GM12873 (cell line): ENCODE measurements around the gene PPP2R2B.

Experiments used
- CTCF ChIP-seq: IDR thresholded peaks from 2 replicates; pipeline ENCODE4 v1.5.1; 2012; ENCODE audit warnings: low read depth, mild to moderate bottlenecking, moderate library complexity, low read length, control low read depth; ENCODE audit not compliant: insufficient read depth; ENCODE audit errors: missing control alignments

PPP2R2B gene

GRCh38 chr5:146893991-146894390 lies 15.4 kb upstream of the PPP2R2B start:
- TF ChIP-seq CTCF = no peak

GRCh38 chr5:146892231-146892630 lies 13.7 kb upstream of the PPP2R2B start:
- TF ChIP-seq CTCF = no peak

GRCh38 chr5:146891511-146891910 lies 13.0 kb upstream of the PPP2R2B start:
- TF ChIP-seq CTCF = no peak

DNA sequence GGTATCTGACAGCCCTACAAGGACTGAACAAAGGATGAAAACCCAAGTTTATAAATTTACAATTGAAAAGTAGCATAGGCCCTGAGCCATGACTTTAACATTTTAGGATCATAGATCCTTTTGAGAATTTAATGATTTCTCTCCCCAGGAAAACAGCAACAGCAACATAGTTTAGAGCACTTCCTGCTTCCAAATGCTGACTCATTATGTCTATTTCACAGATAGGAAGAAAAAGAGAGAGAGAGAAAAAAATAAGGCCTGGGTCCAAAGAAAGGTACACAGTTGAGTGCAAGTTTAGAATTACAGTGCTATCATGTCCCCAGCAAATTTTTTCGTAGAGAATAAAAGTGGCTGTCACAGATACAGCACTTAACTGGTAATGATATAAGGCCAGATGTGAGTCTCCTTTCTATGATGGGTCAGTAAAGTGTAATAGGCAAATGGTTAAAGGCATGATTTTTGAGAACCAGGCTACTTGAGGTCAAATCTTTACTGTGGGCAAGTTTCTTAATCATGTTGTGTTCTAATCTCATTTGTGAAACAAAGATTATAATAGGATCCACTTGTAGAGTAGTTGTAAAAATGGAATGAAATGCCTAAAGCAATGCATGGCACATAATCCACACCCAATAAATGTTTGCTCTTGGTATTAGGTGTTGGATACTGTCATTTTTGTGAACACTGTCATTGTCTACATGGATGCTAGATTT lies 12.3 kb upstream of the PPP2R2B start:
- no peak for TF ChIP-seq CTCF

DNA sequence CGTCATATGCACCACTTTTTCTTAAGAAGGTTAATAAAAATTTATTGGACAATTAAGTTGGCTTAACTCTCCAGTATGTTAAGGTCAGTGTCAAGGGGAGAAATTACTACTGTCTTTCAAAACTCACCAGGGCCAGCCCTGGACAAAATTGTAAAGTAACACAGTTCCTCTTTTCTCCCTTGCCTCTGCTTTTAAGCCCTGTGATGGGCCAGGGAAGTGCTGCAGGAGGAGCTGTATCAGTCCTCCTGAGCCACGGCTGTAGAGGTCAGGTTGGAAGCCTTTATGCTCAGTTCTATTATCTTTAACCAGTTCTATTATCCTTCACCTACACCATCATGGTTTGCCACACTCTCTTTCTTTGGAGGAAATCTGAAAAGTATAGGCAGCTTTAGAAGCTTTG lies 11.5 kb upstream of the PPP2R2B start:
- TF ChIP-seq CTCF = no peak

GRCh38 chr5:146889169-146889568 lies 10.6 kb upstream of the PPP2R2B start:
- no peak for TF ChIP-seq CTCF

DNA sequence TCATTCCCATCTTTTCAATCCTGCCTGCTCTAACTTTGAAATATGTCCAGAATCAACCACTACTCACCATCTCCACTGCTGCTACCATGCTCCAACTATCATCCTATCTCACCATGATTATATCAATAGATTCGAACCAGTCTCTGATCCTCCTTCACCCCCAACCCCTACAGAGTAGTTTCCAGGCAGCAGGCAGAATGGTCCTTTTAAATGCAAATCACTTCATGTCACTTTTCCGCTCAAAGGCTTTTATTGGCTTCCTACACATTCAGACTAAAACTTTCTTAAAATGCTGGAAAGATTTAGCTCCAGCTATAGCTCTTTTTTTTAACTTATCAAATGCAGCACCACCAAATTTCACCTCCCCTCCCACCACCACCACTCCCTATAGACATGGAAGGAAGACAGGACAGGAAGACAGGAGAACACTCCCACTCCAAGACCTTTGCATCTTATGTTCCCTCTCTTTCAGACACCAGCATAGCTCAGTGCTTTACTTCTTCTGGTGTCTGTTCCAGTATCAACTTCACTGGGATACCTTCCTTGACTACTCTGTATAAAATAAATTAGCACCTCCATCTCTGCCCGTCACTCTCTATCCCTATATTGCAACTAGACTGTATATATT lies 9.9 kb upstream of the PPP2R2B start:
- TF ChIP-seq CTCF = no peak
